Calu3 (cell line): Measurements from ENCODE around the gene LGR5. TPM values are rescaled to one million over a fixed set of nuclear protein-coding genes. Genes with fewer than 3 reads are reported as not detected.

ENCODE experiments used
- BruUV-seq: library from RNA; stranded (reverse); fragments of 400-500 nt; replicated peaks from 2 replicates; lab custom pipeline; 2021; lab: Mats Ljungman, UMichigan
- CTCF ChIA-PET: fragments of 300-600 bp; sonication (Branson Sonifier 250); formaldehyde crosslinking; loops from one replicate; lab custom pipeline; 2022; ENCODE audit warnings: antibody characterized with exemption; lab: Charles Lee
- DNase-seq: peaks from one replicate; pipeline ENCODE4 v3.0.0; 2022
- H3K27ac Mint-ChIP-seq: one replicate; pipeline ENCODE4 v1.8.0; 2022; ENCODE audit warnings: mixed read lengths; ENCODE audit not compliant: unreplicated experiment
- H3K27me3 Mint-ChIP-seq: one replicate; pipeline ENCODE4 v1.8.0; 2022; ENCODE audit warnings: mixed read lengths; ENCODE audit not compliant: unreplicated experiment
- H3K36me3 Mint-ChIP-seq: one replicate; pipeline ENCODE4 v1.8.0; 2022; ENCODE audit warnings: mild to moderate bottlenecking, moderate library complexity, mixed read lengths; ENCODE audit not compliant: insufficient read depth, unreplicated experiment
- H3K4me1 Mint-ChIP-seq: one replicate; pipeline ENCODE4 v1.8.0; 2022; ENCODE audit warnings: mild to moderate bottlenecking, low read depth, mixed read lengths; ENCODE audit not compliant: unreplicated experiment
- H3K4me3 Mint-ChIP-seq: one replicate; pipeline ENCODE4 v1.8.0; 2022; ENCODE audit warnings: mild to moderate bottlenecking, low read depth, moderate library complexity, mixed read lengths; ENCODE audit not compliant: unreplicated experiment
- H3K9me3 Mint-ChIP-seq: one replicate; pipeline ENCODE4 v1.8.0; 2022; ENCODE audit warnings: low read depth, mixed read lengths; ENCODE audit not compliant: unreplicated experiment
- intact Hi-C: fragments of 100-400 bp; cut with micrococcal nuclease; formaldehyde crosslinking; loops from one replicate; pipeline ENCODE4 v1.10.0; 2022; ENCODE audit not compliant: unreplicated experiment
- total RNA-seq: library from RNA; stranded (reverse); gene quantifications from 2 replicates; pipeline ENCODE4 v1.2.3, GENCODE V29; 2022
- TF ChIP-seq, protein P1 (sequence below): fragments of 200-600 bp; IDR thresholded peaks from one replicate; pipeline ENCODE4 v1.8.0; 2022; ENCODE audit warnings: antibody characterized with exemption; ENCODE audit not compliant: unreplicated experiment

The LGR5 gene
- total RNA-seq, 1 experiment from 2014 or later = 0.09 TPM

DNA sequence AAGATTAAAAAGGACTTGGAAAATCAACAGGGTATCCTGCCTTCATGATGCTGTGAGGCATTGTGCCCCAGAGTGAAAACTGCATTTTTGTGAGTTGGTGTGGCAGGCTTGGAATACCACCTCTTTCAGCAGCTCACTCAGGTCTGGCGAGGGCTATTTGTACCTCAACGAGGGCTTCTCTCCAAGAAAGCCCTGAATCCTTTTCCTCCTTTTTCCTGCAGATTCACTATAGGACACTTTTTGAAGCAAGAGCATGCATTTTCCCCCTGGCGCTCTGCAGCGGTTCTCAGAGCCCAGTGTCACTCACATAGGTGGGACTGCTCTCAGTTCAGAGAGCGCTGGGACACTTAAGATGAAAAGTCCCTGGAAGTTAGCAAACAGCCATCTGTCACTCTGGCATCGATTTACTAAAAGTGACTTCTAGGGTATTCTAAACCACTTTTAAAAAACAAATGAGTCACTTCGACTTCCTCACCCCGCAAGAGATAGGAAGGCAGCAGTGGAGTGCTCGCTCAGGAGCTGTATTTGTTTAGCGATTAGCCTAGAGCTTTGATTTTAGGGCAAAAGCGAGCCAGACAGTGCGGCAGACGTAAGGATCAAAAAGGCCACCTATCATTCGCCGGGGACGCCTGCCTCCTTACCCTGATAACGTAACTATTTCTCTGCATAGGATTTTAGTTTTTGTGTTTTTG, 782 bp upstream of the LGR5 start:
- CTCF ChIA-PET = no interaction called here
- Mint-ChIP-seq H3K4me1 (peaks cover 26% of the 10 kb centered on the region), H3K9me3 (peaks cover 9% of the 10 kb centered on the region), H3K4me3 (peak overlapping the region; percentile 82), H3K27me3 (peaks cover 66% of the 10 kb centered on the region), H3K36me3 (peaks cover 11% of the 10 kb centered on the region), H3K27ac (no peak overlapping the region)
- no TSS peak for BruUV-seq
- TF ChIP-seq, protein P1, sequence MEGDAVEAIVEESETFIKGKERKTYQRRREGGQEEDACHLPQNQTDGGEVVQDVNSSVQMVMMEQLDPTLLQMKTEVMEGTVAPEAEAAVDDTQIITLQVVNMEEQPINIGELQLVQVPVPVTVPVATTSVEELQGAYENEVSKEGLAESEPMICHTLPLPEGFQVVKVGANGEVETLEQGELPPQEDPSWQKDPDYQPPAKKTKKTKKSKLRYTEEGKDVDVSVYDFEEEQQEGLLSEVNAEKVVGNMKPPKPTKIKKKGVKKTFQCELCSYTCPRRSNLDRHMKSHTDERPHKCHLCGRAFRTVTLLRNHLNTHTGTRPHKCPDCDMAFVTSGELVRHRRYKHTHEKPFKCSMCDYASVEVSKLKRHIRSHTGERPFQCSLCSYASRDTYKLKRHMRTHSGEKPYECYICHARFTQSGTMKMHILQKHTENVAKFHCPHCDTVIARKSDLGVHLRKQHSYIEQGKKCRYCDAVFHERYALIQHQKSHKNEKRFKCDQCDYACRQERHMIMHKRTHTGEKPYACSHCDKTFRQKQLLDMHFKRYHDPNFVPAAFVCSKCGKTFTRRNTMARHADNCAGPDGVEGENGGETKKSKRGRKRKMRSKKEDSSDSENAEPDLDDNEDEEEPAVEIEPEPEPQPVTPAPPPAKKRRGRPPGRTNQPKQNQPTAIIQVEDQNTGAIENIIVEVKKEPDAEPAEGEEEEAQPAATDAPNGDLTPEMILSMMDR = no peak
- intact Hi-C loops = no loop called here
- DNase-seq = peak; percentile 6

DNA sequence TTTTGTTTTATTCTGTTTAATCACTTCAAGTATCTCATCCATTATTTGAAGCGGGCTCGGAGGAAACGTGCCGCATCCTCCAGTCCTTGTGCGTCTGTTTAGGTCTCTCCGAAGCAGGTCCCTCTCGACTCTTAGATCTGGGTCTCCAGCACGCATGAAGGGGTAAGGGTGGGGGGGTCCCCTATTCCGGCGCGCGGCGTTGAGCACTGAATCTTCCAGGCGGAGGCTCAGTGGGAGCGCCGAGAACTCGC, 311 bp upstream of the LGR5 start:
- DNase-seq = no peak
- CTCF ChIA-PET = no interaction called here
- Mint-ChIP-seq H3K4me3 (peak overlapping the region; percentile 82), H3K4me1 (peaks cover 26% of the 10 kb centered on the region), H3K27me3 (peaks cover 66% of the 10 kb centered on the region), H3K27ac (no peak overlapping the region), H3K9me3 (peaks cover 9% of the 10 kb centered on the region), H3K36me3 (peaks cover 11% of the 10 kb centered on the region)
- TF ChIP-seq, protein P1 = no peak
- no TSS peak for BruUV-seq
- intact Hi-C loops = no loop called here

DNA sequence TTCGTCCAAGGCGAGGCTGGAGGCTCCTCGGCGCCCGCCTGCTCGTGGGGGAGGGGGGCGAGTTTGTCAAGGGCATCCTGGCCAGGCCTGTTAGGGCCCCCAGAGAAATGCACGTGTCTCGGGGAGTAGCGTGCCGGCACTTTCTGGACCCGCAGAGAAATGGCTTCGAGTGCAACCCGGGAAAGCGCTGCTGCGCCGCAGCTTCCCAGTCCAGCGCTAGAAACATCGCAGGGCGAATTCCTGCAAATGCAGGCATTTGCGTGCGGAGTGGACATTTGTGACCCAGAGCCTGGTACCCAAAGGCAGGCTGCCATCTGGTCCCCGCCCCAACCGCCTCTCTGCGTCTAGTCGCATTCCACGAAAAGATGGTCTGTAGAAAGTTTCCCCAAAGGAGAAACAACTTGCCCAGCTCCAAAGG, 756 bp downstream of the LGR5 start:
- peaks cover 11% of the 10 kb centered on the region for H3K36me3 Mint-ChIP-seq
- CTCF ChIA-PET = no interaction called here
- no peak overlapping the region for H3K27ac Mint-ChIP-seq
- peaks cover 26% of the 10 kb centered on the region for H3K4me1 Mint-ChIP-seq
- peak overlapping the region; percentile 82 for H3K4me3 Mint-ChIP-seq
- peaks cover 9% of the 10 kb centered on the region for H3K9me3 Mint-ChIP-seq
- no TSS peak for BruUV-seq
- TF ChIP-seq, protein P1 = no peak
- DNase-seq = peak; percentile 10
- intact Hi-C loops = no loop called here
- peaks cover 74% of the 10 kb centered on the region for H3K27me3 Mint-ChIP-seq

DNA sequence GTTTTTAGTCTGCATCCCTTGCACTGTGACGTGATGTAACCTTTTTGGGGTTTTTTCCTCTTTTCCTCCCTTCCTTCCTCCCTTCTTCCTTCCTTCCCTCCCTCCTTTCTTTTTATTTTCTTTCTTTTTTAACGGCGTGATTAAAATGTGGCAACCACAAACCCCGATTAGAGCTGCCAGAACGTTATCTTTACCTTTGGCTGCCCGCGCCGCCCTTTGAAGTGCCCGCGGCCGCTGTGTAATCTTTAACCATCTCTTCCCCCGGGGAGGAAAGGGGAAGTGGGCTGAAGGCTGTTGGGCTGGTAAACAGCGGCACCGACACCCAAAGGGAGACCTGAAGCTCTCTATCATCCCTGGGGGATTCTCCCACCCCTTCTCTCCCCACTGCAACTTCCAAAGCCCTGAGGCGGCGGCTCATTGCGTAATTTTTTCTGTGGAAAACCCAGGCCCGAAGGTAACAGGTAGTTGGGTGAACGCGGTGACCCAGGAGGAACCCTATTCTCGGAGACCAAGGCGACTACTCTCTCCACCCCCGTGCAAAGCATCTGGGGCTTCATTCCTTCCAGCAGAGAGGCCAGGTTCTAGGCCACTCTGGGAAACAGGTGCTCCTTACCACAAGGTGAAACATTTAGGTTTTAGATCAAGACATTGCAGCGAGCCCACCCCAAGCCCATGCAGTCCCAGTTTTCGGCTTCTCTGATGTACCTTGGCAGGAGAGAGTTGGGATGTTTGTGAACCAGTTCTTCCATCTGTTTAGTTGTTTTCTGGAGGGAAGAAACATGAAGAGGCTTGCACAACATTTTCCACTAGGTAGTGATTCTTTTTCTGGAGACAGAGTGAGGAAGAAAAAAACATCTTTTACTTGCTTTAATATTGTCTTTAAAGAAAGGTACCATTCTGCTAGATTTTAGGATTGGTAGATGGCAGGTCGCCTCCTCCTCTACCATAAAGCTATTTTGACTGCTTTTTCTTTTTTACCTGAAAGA, 1.5 kb downstream of the LGR5 start:
- peaks cover 81% of the 10 kb centered on the region for H3K27me3 Mint-ChIP-seq

More for the DNA sequence above, 1.5 kb downstream of the LGR5 start:
- BruUV-seq = no TSS peak
- peaks cover 26% of the 10 kb centered on the region for H3K4me1 Mint-ChIP-seq
- intact Hi-C loops = no loop called here
- TF ChIP-seq, protein P1 = no peak
- CTCF ChIA-PET = no interaction called here
- no peak overlapping the region for H3K27ac Mint-ChIP-seq
- peak; percentile 42 for DNase-seq
- H3K9me3 Mint-ChIP-seq = peaks cover 9% of the 10 kb centered on the region
- H3K36me3 Mint-ChIP-seq = peaks cover 11% of the 10 kb centered on the region
- peak overlapping the region; percentile 82 for H3K4me3 Mint-ChIP-seq
